ENCODE data around the gene SUDS3. TPM values are rescaled to one million over a fixed set of nuclear protein-coding genes. Genes with fewer than 3 reads are reported as not detected.
A peak's percentile ranks its signal among the peaks of the same experiment; 100 is the strongest.

Gene SUDS3
- total RNA-seq, 1 donor: 29.0 TPM

GRCh38 chr12:118355843-118356242, 20.5 kb upstream of the SUDS3 start:
- DNase-seq (ENCODE audit: low read depth): no peak
- H3K4me3 ChIP-seq (ENCODE audit: low read depth, low read length): no peak overlapping the region
- no peak for TF ChIP-seq CTCF (IDR thresholded peaks at IDR 0.05; ENCODE audit: insufficient read depth, low read length)

- no peak for TF ChIP-seq CTCF (IDR thresholded peaks at IDR 0.05; ENCODE audit: insufficient read depth, low read length)
- no peak overlapping the region for H3K4me3 ChIP-seq (ENCODE audit: low read depth, low read length)
- peak; percentile 79 for DNase-seq (ENCODE audit: low read depth)
Observed at GRCh38 chr12:118356809-118357256, 19.5 kb upstream of the SUDS3 start.

GRCh38 chr12:118357257-118358007, 18.9 kb upstream of the SUDS3 start:
- no peak for TF ChIP-seq CTCF (IDR thresholded peaks at IDR 0.05; ENCODE audit: insufficient read depth, low read length)
- DNase-seq (ENCODE audit: low read depth): peak; percentile 74
- no peak overlapping the region for H3K4me3 ChIP-seq (ENCODE audit: low read depth, low read length)

- H3K4me3 ChIP-seq (ENCODE audit: low read depth, low read length): no peak overlapping the region
- no peak for TF ChIP-seq CTCF (IDR thresholded peaks at IDR 0.05; ENCODE audit: insufficient read depth, low read length)
- DNase-seq (ENCODE audit: low read depth): no peak
Observed at GRCh38 chr12:118358008-118358359, 18.4 kb upstream of the SUDS3 start.

- DNase-seq (ENCODE audit: low read depth): no peak
- no peak overlapping the region for H3K4me3 ChIP-seq (ENCODE audit: low read depth, low read length)
- no peak for TF ChIP-seq CTCF (IDR thresholded peaks at IDR 0.05; ENCODE audit: insufficient read depth, low read length)
Observed at GRCh38 chr12:118358612-118359540, 17.5 kb upstream of the SUDS3 start.

GRCh38 chr12:118359541-118359915, 16.8 kb upstream of the SUDS3 start:
- no peak for TF ChIP-seq CTCF (IDR thresholded peaks at IDR 0.05; ENCODE audit: insufficient read depth, low read length)
- H3K4me3 ChIP-seq (ENCODE audit: low read depth, low read length): no peak overlapping the region
- DNase-seq (ENCODE audit: low read depth): no peak

Data from fibroblast of the aortic adventitia (primary cell).